ENCODE data around the gene FRMD1.
"Not testable (repeated sequence)": the region's sequence is repeated elsewhere in the genome, so short reads cannot be mapped to it uniquely, and the experiment has no call there.

The FRMD1 gene

GRCh38 chr6:168084465-168085160, 5.6 kb upstream of the FRMD1 start:
- no peak for TF ChIP-seq GATA1 (IDR thresholded peaks at IDR 0.05; ENCODE audit: low read depth, low read length)
- no peak for TF ChIP-seq POLR2A (IDR thresholded peaks at IDR 0.05; ENCODE audit: low read length)
- DNase-seq, result no peak

- no peak for DNase-seq
- TF ChIP-seq POLR2A (IDR thresholded peaks at IDR 0.05; ENCODE audit: low read length) (no peak), GATA1 (IDR thresholded peaks at IDR 0.05; ENCODE audit: low read depth, low read length) (no peak)
Observed at GRCh38 chr6:168083514-168083885, 4.5 kb upstream of the FRMD1 start.

GRCh38 chr6:168082860-168083513, 4.0 kb upstream of the FRMD1 start:
- TF ChIP-seq GATA1 (IDR thresholded peaks at IDR 0.05; ENCODE audit: low read depth, low read length) (no peak), POLR2A (IDR thresholded peaks at IDR 0.05; ENCODE audit: low read length) (no peak)
- DNase-seq, result no peak

- no peak for DNase-seq
- TF ChIP-seq GATA1 (IDR thresholded peaks at IDR 0.05; ENCODE audit: low read depth, low read length) (no peak), POLR2A (IDR thresholded peaks at IDR 0.05; ENCODE audit: low read length) (no peak)
Observed at GRCh38 chr6:168081858-168082546, 3.0 kb upstream of the FRMD1 start.

GRCh38 chr6:168080393-168081077, 1.5 kb upstream of the FRMD1 start:
- no peak for DNase-seq
- TF ChIP-seq POLR2A (IDR thresholded peaks at IDR 0.05; ENCODE audit: low read length), result no peak
- TF ChIP-seq GATA1 (IDR thresholded peaks at IDR 0.05; ENCODE audit: low read depth, low read length), result no peak

- DNase-seq, result no peak
- TF ChIP-seq GATA1 (IDR thresholded peaks at IDR 0.05; ENCODE audit: low read depth, low read length) (no peak), POLR2A (IDR thresholded peaks at IDR 0.05; ENCODE audit: low read length) (no peak)
Observed at GRCh38 chr6:168078175-168078942, 653 bp downstream of the FRMD1 start.

GRCh38 chr6:168077401-168077800, 1.6 kb downstream of the FRMD1 start:
- DNase-seq, result not testable (repeated sequence)

- no peak for DNase-seq
- no peak for TF ChIP-seq POLR2A (IDR thresholded peaks at IDR 0.05; ENCODE audit: low read length)
Observed at GRCh38 chr6:168075787-168076202, 3.2 kb downstream of the FRMD1 start.

GRCh38 chr6:168075216-168075615, 3.8 kb downstream of the FRMD1 start:
- TF ChIP-seq POLR2A (IDR thresholded peaks at IDR 0.05; ENCODE audit: low read length) (no peak), GATA1 (IDR thresholded peaks at IDR 0.05; ENCODE audit: low read depth, low read length) (no peak)
- DNase-seq, result no peak

GRCh38 chr6:168073937-168074730, 4.9 kb downstream of the FRMD1 start:
- no peak for DNase-seq
- TF ChIP-seq GATA1 (IDR thresholded peaks at IDR 0.05; ENCODE audit: low read depth, low read length) (no peak), POLR2A (IDR thresholded peaks at IDR 0.05; ENCODE audit: low read length) (no peak)

GRCh38 chr6:168072730-168073129, 6.3 kb downstream of the FRMD1 start:
- DNase-seq, result no peak
- TF ChIP-seq GATA1 (IDR thresholded peaks at IDR 0.05; ENCODE audit: low read depth, low read length) (no peak), POLR2A (IDR thresholded peaks at IDR 0.05; ENCODE audit: low read length) (no peak)

GRCh38 chr6:168072261-168072660, 6.8 kb downstream of the FRMD1 start:
- DNase-seq, result no peak
- TF ChIP-seq POLR2A (IDR thresholded peaks at IDR 0.05; ENCODE audit: low read length) (no peak), GATA1 (IDR thresholded peaks at IDR 0.05; ENCODE audit: low read depth, low read length) (no peak)

GRCh38 chr6:168071620-168072019, 7.4 kb downstream of the FRMD1 start:
- peak; percentile 2 to 12 for DNase-seq
- no peak for TF ChIP-seq GATA1 (IDR thresholded peaks at IDR 0.05; ENCODE audit: low read depth, low read length)
- no peak for TF ChIP-seq POLR2A (IDR thresholded peaks at IDR 0.05; ENCODE audit: low read length)
